ENCODE data around the gene HES2.
"Not testable (repeated sequence)": the region's sequence is repeated elsewhere in the genome, so short reads cannot be mapped to it uniquely, and the experiment has no call there.

Gene HES2

DNA sequence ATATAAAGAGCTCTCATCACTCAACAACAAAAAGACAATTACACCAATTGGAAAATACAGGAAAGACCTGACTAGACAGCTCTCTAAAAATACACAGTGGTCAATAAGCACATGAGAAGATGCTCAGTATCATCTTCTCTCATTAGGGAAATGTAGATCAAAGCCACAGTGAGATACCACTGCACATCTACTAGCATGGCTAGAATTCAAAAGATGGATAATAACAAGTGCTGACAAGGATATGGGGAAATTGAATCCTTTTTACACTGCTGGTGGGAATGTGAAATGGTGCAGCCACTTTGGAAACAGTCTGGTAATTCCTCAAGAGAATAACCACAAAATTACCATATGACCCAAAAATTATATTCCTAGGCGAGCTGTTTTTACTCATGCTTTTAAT is 35.6 kb downstream of the HES2 start:
- no peak for DNase-seq

DNA sequence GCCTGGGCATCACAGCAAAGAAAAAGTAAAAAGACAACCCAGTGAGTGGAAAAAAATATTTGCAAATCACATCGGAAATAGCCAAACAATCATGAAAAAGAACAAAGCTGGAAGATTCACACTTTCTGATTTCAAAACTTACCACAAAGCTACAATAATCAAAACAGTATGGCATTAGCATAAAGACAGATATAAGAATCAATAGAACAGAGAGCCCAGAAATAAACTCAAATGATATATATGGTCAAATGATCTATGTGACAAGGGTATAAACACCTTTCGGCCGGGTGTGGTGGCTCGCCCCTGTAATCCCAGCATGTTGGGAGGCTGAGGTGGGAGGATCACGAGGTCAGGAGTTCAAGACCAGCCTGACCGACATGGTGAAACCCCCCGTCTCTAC is 39.7 kb downstream of the HES2 start:
- DNase-seq: no peak

DNA sequence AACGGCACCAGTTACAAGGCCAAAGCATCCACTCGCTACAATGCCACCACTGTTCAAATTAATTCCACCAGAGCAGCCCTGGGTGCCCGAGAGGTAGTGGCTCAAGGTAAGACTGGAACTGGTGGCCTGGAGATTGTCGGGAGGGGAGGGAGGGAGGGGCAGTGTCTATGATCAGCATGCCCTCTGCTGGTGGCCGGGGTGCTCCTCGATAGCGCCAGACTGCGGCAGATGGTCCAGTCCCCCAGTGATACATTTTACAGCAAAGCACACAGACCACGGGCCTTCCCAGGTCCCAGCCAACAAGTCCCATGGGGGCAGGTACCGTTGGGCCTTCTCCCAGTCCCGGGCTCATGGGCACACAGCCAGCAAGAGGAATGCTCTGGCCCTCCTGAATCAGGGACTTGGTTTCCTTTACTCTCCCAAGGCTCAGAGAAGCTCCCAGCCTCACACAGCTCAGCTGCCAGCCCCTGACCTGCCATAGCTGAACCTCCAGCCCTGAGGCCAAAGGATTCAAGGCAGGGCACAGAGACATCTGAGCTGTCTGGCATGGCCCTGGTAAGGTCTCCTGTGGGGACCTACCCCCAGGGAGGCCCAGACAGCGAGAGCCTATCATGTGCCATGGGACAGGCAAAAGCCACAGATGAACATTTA is 41.5 kb downstream of the HES2 start:
- DNase-seq: no peak

DNA sequence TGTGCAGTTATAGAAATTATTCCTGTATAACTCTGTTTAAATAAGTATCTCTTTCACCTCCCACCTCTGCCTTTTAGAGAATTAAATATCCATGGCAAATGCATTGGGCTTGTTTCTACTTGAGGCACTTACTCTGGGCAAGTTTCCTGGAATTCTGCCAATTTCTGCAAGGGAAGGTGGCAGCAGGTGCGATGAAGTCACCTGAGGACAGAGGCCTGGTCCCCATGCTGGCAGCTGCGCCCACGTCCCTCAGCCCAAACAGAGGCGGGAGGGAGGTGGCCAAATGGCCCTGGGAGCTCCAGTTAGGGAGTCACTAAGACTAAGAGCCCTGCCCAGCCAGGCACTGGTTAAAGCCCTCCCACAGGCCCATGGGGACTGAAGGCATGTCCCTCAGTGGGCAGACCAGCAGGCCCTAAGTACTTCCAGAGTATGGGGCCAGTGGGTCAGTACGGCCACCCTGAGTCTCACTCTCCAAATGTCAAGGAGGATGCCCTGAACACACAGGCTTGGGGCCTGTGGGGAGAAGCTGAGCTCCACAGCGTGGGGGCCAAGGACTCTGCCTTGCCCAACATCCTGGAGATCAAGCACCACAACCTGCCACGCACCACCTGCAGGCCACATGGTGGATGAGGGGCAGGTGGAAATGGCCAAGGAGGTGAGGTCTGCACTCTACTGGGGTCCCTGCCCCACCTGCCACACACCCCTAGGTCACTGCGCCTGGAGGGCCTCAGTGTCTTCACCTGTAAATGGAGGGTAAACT is 45.6 kb downstream of the HES2 start:
- DNase-seq: no peak

DNA sequence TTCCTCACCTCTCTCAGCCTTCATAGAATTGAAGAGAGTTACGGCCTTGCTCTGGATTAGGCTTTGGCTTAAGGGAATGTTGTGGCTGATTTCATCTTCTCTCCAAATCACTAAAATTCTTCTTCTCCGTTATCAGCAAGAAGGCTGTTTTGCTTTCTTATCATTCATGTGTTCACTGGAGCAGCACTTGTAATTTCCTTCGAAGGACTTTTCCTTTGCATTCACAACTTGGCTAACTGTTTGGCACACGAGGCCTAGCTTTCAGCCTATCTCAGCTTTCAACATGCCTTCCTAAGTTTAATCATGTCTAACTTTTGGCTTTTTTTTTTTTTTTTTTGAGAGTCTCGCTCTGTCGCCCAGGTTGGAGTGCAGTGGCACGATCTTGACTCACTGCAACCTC is 47.5 kb downstream of the HES2 start:
- not testable (repeated sequence) for DNase-seq

GRCh38 chr1:6370006-6370405 is 49.7 kb downstream of the HES2 start:
- DNase-seq: no peak

- no peak for DNase-seq
These were observed 52.2 kb downstream of the HES2 start for GRCh38 chr1:6367381-6368012.

- DNase-seq: peak; percentile 29
These were observed 54.7 kb downstream of the HES2 start for GRCh38 chr1:6365047-6365446.

GRCh38 chr1:6363085-6363884 is 56.4 kb downstream of the HES2 start:
- DNase-seq: peak; percentile 37

Measured in activated CD4-positive, alpha-beta T cell treated with anti-CD3 and anti-CD28 coated beads, Interleukin-10, Interleukin-2, amounts not matched to agents 100 ng/mL and 50 ng/mL, durations not matched to agents 16 hours and 8 hours (primary cell).